Endothelial cell of umbilical vein (primary cell): Measurements from ENCODE around the gene RBM39.

Source experiments
- CTCF ChIP-seq, 2 donors: IDR thresholded peaks; 1 replicate in 1 of 2; 2 replicates in 1 of 2; pipeline ENCODE4 v1.5.1; 2011; ENCODE audit warnings: low read length in 2 of 2, mild to moderate bottlenecking in 2 of 2, moderate library complexity in 2 of 2, control low read depth in 1 of 2, inconsistent platforms in 1 of 2, low read depth in 1 of 2; ENCODE audit not compliant: insufficient read depth in 1 of 2; ENCODE audit errors: extremely low read depth in 1 of 2
- POLR2A ChIP-seq: IDR thresholded peaks from 2 replicates; pipeline ENCODE4 v1.6.1; 2012; ENCODE audit warnings: low read depth, mild to moderate bottlenecking, control low read depth, low read length

- TF ChIP-seq CTCF (IDR thresholded peaks at IDR 0.05; ENCODE audit: extremely low read depth in 1 of 2, insufficient read depth in 1 of 2, low read depth in 1 of 2, low read length in 2 of 2) (no peak), POLR2A (no peak)
Observed at GRCh38 chr20:35695245-35695749, 46.8 kb downstream of the RBM39 start.
